OCI-LY1 (cell line): ENCODE measurements around the gene ZNF746.

Experiments
- CTCF ChIP-seq: fragments of 200-600 bp; sonication (generic), shearing (Covaris generic); IDR thresholded peaks from 2 replicates; pipeline ENCODE4 v1.5.1; 2017; ENCODE audit warnings: mild to moderate bottlenecking, antibody characterized with exemption, low read length, moderate library complexity, mixed read lengths
- EZH2 ChIP-seq: fragments of 200-600 bp; sonication (generic), shearing (Covaris generic); IDR thresholded peaks from 2 replicates; pipeline ENCODE4 v1.8.0; 2017; ENCODE audit warnings: borderline replicate concordance, mixed run types, mild to moderate bottlenecking, antibody characterized with exemption, low read length, moderate library complexity, mixed read lengths

- TF ChIP-seq CTCF (no peak), EZH2 (no peak)
Observed at GRCh38 chr7:149501651-149502050, 4.0 kb upstream of the ZNF746 start.
